Activated CD8-positive, alpha-beta memory T cell treated with anti-CD3 and anti-CD28 coated beads, Interleukin-2, amount 50 U/mL, for 24 hours (primary cell): ENCODE results near the gene FBF1.

ENCODE experiments used
- DNase-seq: peaks from one replicate; pipeline ENCODE4 v3.0.0-alpha.2; 2020; ENCODE audit errors: extremely low read depth

The FBF1 gene

GRCh38 chr17:75950421-75950820 is 9.6 kb upstream of the FBF1 start:
- no peak for DNase-seq

- no peak for DNase-seq
Observed at GRCh38 chr17:75945211-75945610, 4.4 kb upstream of the FBF1 start.

- DNase-seq = no peak
Observed at GRCh38 chr17:75943491-75943890, 2.6 kb upstream of the FBF1 start.

GRCh38 chr17:75942473-75942872 is 1.6 kb upstream of the FBF1 start:
- DNase-seq = no peak

GRCh38 chr17:75941442-75941819 is 589 bp upstream of the FBF1 start:
- no peak for DNase-seq

GRCh38 chr17:75937652-75938051 is 3.2 kb downstream of the FBF1 start:
- no peak for DNase-seq

- DNase-seq = no peak
Observed at GRCh38 chr17:75933808-75934207, 7.0 kb downstream of the FBF1 start.

- no peak for DNase-seq
Observed at GRCh38 chr17:75932852-75933251, 8.0 kb downstream of the FBF1 start.

GRCh38 chr17:75931062-75931461 is 9.8 kb downstream of the FBF1 start:
- DNase-seq = no peak

- DNase-seq = no peak
Observed at GRCh38 chr17:75927286-75927922, 13.4 kb downstream of the FBF1 start.

- DNase-seq = no peak
Observed at GRCh38 chr17:75926456-75926855, 14.4 kb downstream of the FBF1 start.

GRCh38 chr17:75925912-75926311 is 14.9 kb downstream of the FBF1 start:
- DNase-seq = no peak

GRCh38 chr17:75925103-75925502 is 15.7 kb downstream of the FBF1 start:
- no peak for DNase-seq

GRCh38 chr17:75922963-75923874 is 17.6 kb downstream of the FBF1 start:
- no peak for DNase-seq

- no peak for DNase-seq
Observed at GRCh38 chr17:75922173-75922961, 18.5 kb downstream of the FBF1 start.

- no peak for DNase-seq
Observed at GRCh38 chr17:75921596-75921995, 19.2 kb downstream of the FBF1 start.

- no peak for DNase-seq
Observed at GRCh38 chr17:75920045-75920560, 20.7 kb downstream of the FBF1 start.

GRCh38 chr17:75919611-75920010 is 21.2 kb downstream of the FBF1 start:
- DNase-seq = no peak

- DNase-seq = no peak
Observed at GRCh38 chr17:75917917-75918445, 22.9 kb downstream of the FBF1 start.

- DNase-seq = no peak
Observed at GRCh38 chr17:75917141-75917916, 23.5 kb downstream of the FBF1 start.

GRCh38 chr17:75915268-75915667 is 25.6 kb downstream of the FBF1 start:
- DNase-seq = no peak
